Chondrocyte (in vitro differentiated cells): ENCODE results near the gene SCGB1D2. TPM values are rescaled to one million over a fixed set of nuclear protein-coding genes. Genes with fewer than 3 reads are reported as not detected.

Source experiments
- DNase-seq: peaks from one replicate; pipeline ENCODE4 v3.0.0; 2021; ENCODE audit warnings: mixed read lengths, low spot score
- H3K27ac Mint-ChIP-seq: one replicate; pipeline ENCODE4 v1.8.0; 2021; ENCODE audit warnings: mild to moderate bottlenecking, moderate library complexity, mixed read lengths; ENCODE audit not compliant: unreplicated experiment
- H3K27me3 Mint-ChIP-seq: 2 replicates; pipeline ENCODE4 v1.8.0; 2021; ENCODE audit warnings: low read depth, mixed read lengths
- H3K36me3 Mint-ChIP-seq: 2 replicates; pipeline ENCODE4 v1.8.0; 2021; ENCODE audit warnings: low read depth, mixed read lengths
- H3K4me1 Mint-ChIP-seq: 2 replicates; pipeline ENCODE4 v1.8.0; 2021; ENCODE audit warnings: low read depth, mild to moderate bottlenecking, mixed read lengths
- H3K4me3 Mint-ChIP-seq: one replicate; pipeline ENCODE4 v1.8.0; 2021; ENCODE audit warnings: mild to moderate bottlenecking, moderate library complexity, mixed read lengths; ENCODE audit not compliant: unreplicated experiment
- H3K9me3 Mint-ChIP-seq: 2 replicates; pipeline ENCODE4 v1.8.0; 2021; ENCODE audit warnings: low read depth, mixed read lengths
- CTCF ChIP-seq: fragments of 200-600 bp; sonication (generic); IDR thresholded peaks from 2 replicates; pipeline ENCODE4 v1.5.0; 2021; ENCODE audit warnings: antibody characterized with exemption, mild to moderate bottlenecking, moderate library complexity
- total RNA-seq: library from RNA; stranded (reverse); gene quantifications from 3 replicates; pipeline ENCODE4 v1.2.1, GENCODE V29; 2021

Gene SCGB1D2
- total RNA-seq, 1 donor from 2014 or later = not detected

GRCh38 chr11:62238151-62238550 is 3.9 kb upstream of the SCGB1D2 start:
- TF ChIP-seq CTCF = no peak
- Mint-ChIP-seq H3K27me3 (peaks cover 39% of the 10 kb centered on the region), H3K4me3 (no peak overlapping the region), H3K4me1 (no peaks in the 10 kb centered on the region), H3K27ac (no peak overlapping the region), H3K9me3 (no peaks in the 10 kb centered on the region), H3K36me3 (no peaks in the 10 kb centered on the region)
- DNase-seq = no peak

GRCh38 chr11:62241095-62241494 is 944 bp upstream of the SCGB1D2 start:
- TF ChIP-seq CTCF = no peak
- Mint-ChIP-seq H3K4me1 (no peaks in the 10 kb centered on the region), H3K9me3 (no peaks in the 10 kb centered on the region), H3K4me3 (no peak overlapping the region), H3K27me3 (peaks cover 25% of the 10 kb centered on the region), H3K27ac (no peak overlapping the region), H3K36me3 (no peaks in the 10 kb centered on the region)
- no peak for DNase-seq

GRCh38 chr11:62245271-62245753 is 3.3 kb downstream of the SCGB1D2 start:
- Mint-ChIP-seq H3K27ac (no peak overlapping the region), H3K27me3 (peaks cover 22% of the 10 kb centered on the region), H3K36me3 (no peaks in the 10 kb centered on the region), H3K9me3 (peaks cover 10% of the 10 kb centered on the region), H3K4me3 (no peak overlapping the region), H3K4me1 (no peaks in the 10 kb centered on the region)
- TF ChIP-seq CTCF = peak; percentile 26
- DNase-seq = no peak

GRCh38 chr11:62251698-62252097 is 9.7 kb downstream of the SCGB1D2 start:
- no peak for DNase-seq
- peaks cover 6% of the 10 kb centered on the region for H3K36me3 Mint-ChIP-seq
- peaks cover 16% of the 10 kb centered on the region for H3K27me3 Mint-ChIP-seq
- no peaks in the 10 kb centered on the region for H3K4me1 Mint-ChIP-seq
- no peak overlapping the region for H3K4me3 Mint-ChIP-seq
- no peak overlapping the region for H3K27ac Mint-ChIP-seq
- peaks cover 41% of the 10 kb centered on the region for H3K9me3 Mint-ChIP-seq
- no peak for TF ChIP-seq CTCF

GRCh38 chr11:62253999-62254542 is 12.0 kb downstream of the SCGB1D2 start:
- Mint-ChIP-seq H3K36me3 (peaks cover 6% of the 10 kb centered on the region), H3K27me3 (peaks cover 29% of the 10 kb centered on the region), H3K4me1 (no peaks in the 10 kb centered on the region), H3K27ac (no peak overlapping the region), H3K9me3 (peaks cover 41% of the 10 kb centered on the region), H3K4me3 (no peak overlapping the region)
- no peak for DNase-seq
- TF ChIP-seq CTCF = no peak
